ENCODE measurements around the gene ANKRD42.
"Not testable (repeated sequence)": the region's sequence is repeated elsewhere in the genome, so short reads cannot be mapped to it uniquely, and the experiment has no call there.

ANKRD42 gene

DNA sequence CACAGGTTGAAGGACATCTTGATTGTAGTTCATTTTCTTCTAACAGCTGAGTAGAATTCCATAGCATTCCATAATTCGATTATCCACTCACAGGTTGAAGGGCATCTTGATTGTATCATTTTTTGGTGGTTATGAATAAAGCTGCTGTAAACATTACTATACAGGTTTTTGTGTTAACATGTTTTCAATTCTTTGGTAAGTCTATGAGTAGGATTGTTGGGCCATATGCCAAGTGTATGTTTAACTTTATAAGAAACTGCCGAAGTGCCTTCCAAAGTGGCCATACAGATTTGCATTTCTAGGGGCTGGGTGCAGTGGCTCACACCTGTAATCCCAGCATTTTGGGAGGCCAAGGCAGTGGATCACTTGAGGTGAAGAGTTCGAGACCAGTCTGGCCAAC lies 44.6 kb downstream of the ANKRD42 start:
- FAIRE-seq, result no peak
- DNase-seq (ENCODE audit: low spot score), result no peak

DNA sequence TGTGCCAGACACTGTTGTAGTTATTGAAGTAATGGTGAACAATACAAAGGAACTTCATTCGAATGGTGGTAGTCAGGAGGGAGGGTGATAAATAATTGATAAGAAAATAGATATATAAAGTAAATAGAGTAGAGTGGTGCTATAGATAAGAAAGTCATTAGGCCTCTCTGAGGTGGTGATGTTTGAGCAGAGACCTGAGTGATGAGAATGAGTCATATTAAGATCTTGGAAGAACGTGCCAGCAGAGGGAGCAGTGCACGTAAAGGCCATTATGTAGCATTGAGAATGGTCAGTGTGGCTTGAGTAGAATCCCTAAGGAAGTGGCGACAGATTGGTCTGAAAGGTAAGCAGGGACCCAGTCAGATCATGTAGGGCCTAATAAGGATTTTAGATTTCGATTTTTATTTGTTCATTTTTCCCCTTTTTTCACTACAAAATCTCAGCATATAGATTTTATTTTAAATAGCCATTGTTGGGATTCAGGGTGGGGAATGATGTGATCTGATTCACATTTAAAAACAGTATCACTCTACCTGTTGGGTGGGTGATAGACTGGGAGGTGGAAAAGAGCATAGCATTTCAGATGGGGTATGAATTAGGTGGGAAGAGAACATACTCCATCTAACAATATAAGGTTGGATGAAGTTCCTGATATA lies 47.9 kb downstream of the ANKRD42 start:
- peak; percentile 73 for FAIRE-seq
- DNase-seq (ENCODE audit: low spot score), result peak; percentile 52

DNA sequence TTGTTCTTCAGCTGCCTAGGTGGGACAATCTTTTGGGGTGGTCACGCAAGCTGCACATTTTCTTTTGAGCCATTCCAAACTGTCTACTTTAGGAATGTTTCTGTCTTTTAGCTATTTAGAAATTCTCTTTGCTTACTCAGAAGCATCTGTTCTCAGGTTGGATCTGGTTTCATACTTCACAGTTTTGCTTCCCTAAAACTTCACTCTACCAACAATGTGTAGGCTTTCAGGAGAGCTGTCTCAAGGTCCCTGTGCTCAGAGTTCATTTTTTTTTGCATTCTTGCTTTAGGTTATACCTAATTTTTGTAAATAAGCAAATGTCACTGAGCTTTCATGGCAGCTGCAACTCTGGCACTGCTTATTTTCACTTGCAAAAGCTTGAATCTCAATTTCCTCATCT lies 55.9 kb downstream of the ANKRD42 start:
- FAIRE-seq (no peak), DNase-seq (ENCODE audit: low spot score) (no peak)

DNA sequence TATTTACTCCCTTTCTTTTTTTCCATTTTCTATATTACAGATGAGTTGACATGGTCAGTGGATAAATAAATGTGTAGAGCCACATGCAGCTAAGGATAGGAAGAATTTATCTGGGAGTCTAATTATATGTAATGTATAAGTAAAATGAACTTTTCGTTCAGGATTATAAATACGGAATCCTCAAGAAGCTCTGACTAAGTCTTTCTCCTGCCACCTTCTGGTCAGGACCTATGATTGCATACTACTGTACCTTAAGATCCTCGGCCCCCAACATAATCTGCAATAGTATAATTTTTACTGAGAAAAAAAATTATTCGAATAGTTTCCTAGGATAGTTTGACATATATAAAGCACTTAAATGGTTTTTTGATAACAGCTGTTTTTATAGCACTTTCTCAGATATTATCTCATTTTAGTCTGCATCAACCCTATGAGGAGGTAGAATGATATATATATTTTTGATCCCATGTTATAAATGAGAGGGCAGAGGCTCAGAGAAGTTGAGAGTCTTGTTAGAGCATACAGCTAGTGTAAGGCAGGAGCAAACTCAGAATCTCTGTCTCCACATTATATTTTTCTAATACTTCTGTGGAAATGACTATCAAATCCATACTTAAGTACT lies 56.6 kb downstream of the ANKRD42 start:
- DNase-seq (ENCODE audit: low spot score), result peak; percentile 13
- peak; percentile 28 for FAIRE-seq

DNA sequence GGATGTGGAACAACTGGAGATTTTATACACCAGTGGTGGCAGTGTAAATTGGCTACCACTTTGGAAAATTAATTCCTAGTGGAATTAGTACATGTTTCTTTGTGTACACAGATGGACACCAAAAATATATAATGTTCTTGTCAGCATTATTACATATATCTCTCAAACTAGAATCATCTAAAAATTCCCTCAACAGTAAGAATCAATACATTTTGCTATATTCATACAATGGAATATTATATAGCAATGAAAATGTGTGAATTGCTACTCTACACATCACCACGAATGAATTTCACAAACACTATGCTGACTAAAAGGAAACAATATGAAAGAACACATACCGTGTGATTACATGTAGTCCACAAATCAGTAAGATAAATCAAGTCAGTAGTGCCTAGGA lies 58.8 kb downstream of the ANKRD42 start:
- FAIRE-seq (no peak), DNase-seq (ENCODE audit: low spot score) (no peak)

DNA sequence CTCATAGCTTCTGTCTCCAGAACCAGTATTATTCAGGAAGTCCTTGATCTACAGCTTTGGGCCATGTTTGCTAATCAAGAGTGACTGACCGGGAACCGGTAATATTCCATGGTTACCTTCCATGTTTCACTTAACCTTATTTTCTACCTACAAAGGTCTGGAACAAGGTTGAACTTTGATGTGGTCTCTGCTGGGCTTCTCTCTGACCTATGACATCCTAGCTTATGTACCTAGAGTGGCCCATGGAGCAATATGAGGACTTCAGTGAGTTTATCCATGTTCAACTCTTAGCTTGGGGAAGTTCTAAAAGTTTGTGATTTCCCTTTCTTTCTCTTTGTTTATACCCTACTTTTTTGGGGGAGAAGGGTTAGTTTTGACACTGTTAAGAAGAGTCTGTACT lies 59.4 kb downstream of the ANKRD42 start:
- DNase-seq (ENCODE audit: low spot score) (no peak), FAIRE-seq (no peak)

DNA sequence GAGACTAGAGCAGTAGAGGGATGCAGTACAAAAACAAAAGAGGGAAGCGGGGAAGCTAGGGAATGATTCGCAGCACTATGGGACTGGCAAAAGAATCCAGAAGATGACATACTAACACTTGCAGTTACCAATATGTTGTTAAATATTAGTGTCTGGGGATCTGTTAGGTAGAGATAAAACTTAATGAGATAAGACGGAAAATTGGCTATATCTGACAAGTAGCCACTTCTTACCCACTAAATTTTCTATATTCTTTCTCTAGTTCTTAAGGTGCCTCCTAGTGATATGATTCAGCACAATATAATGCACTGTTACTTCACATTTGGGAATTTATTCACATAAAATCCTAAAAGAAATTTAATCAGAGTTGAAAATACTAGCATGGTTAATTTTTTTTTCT lies 61.9 kb downstream of the ANKRD42 start:
- DNase-seq (ENCODE audit: low spot score), result no peak
- no peak for FAIRE-seq

DNA sequence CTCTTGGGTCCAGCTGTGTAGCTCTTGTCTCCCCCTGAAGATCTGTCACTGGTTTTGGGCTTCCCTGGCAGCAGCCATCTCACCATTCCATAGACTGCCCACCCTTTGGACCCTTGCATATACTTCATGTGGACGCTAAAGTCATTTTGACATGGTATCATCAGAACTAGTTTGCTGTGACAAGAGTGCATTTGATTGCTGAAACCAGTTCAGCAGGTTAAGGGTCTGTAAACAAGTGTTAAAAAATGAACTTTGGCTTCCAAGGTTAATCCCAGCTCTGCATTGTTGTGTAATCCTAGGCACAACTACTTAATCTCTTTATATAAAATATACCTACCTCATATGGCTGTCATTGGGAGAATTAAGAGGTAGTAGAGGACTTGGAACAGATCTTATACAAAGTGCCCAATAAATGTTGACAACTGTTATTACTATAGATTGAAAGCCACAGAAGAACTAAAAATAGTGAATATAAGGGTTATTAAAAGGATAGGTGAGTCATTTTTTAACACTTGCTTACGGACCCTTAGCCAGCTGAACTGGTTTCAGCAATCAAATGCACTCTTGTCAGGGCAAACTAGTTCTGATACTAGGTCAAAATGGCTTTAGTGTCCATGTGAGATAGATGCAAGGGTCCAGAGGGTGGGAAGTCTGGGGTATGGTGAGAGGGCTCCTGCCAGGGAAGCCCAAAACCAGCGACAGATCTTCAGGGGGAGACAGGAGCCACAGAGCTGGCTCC lies 63.3 kb downstream of the ANKRD42 start:
- no peak for FAIRE-seq
- no peak for DNase-seq (ENCODE audit: low spot score)

DNA sequence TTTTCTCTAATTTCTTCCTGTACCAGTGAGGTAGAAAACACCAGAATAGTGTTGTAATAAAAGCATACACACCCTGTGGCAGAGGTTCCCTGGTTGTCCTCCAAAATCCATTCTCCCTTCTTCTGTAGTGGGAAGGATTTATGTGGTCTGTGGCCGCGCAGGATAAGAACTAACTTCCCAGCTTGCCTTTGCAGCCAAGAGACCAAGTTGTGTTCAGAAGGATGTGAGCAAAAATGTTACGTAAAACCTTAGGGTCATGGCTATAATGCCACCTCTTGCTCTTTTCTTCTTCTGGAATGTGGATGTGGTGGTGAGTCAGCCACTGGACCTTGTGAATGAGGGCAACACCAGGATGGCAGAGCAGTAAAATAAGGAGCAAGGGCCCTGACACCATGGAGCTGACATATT lies 64.3 kb downstream of the ANKRD42 start:
- DNase-seq (ENCODE audit: low spot score) (peak; percentile 80), FAIRE-seq (peak; percentile 85)

DNA sequence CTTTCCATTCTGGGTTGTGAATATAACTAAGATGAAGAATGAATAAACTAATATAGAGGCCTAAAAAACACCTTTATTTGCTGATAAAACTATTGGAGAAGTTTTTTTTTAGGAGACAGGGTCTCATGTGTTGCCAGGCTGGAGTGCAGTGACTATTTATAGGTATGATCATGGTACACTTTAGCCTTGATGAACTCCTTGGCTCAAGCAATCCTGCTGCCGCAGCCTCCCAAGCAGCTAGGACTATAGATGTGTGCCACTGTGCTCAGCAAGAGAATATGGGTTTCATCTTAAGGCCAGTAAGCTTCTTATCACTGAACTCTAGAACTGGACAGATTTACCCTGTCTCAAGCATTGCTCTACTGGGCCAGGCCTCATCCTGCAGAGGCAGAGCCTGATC lies 66.0 kb downstream of the ANKRD42 start:
- no peak for FAIRE-seq
- no peak for DNase-seq (ENCODE audit: low spot score)

DNA sequence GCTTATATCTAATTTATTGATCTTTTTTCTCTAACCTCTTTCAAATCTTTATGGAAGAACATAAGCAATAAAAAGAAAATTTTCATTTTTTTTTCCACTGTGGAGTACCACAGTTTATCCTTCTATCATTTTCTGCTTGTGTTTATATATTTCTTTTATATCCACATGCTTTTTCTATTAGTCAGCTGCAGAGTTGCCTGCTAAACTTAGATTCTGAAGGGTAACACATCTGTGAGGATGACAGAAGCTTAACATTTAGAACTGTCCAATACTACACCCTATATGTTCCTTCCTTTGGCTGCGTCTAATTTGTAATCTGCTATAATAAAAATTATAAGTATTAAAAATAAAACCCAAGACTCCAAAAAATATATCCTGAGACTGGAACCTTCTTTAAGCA lies 71.8 kb downstream of the ANKRD42 start:
- FAIRE-seq, result no peak
- DNase-seq (ENCODE audit: low spot score), result no peak

DNA sequence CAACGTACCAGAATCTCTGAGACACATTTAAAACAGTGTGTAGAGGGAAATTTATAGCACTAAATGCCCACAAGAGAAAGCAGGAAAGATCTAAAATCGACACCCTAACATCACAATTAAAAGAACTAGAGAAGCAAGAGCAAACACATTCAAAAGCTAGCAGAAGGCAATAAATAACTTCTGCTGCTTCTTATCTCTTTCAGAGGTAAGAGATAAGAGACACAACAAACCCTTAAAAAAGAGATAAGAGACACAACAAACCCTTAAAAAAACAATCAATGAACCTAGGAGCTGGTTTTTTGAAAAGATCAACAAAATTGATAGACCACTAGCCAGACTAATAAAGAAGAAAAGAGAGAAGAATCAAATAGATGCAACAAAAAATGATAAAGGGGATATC lies 75.6 kb downstream of the ANKRD42 start:
- not testable (repeated sequence) for DNase-seq (ENCODE audit: low spot score); FAIRE-seq

DNA sequence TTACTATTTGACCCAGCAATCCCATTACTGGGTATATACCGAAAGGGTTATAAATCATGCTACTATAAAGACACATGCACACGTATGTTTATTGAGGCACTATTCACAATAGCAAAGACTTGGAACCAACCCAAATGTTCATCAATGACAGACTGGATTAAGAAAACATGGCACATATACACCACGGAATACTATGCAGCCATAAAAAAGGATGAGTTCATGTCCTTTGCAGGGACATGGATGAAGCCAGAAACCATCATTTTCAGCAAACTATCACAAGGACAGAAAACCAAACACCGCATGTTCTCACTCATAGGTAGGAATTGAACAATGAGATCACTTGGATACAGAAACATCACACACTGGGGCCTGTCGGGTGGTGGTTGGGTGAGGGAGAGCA lies 78.2 kb downstream of the ANKRD42 start:
- not testable (repeated sequence) for FAIRE-seq; DNase-seq (ENCODE audit: low spot score)

DNA sequence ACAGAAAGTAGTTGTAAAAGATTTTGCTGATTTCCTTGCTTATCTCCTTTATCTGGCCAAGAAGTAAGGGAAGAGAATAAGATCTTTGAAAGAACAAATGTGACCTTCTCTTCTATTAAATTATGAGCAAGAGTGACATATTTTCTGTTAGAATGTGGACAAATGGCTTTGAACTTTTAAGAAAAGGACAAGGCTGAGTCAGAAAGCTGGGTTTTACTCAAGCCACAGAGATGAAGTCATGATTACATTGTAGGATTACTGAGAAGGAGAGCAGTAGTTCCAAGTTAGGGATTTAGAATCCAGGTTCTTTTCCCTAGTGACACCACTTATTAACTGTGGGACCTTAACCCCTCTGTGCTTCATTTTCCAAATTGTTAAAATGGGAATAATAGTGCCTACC lies 79.1 kb downstream of the ANKRD42 start:
- peak; percentile 91 for FAIRE-seq
- DNase-seq (ENCODE audit: low spot score), result peak; percentile 63

DNA sequence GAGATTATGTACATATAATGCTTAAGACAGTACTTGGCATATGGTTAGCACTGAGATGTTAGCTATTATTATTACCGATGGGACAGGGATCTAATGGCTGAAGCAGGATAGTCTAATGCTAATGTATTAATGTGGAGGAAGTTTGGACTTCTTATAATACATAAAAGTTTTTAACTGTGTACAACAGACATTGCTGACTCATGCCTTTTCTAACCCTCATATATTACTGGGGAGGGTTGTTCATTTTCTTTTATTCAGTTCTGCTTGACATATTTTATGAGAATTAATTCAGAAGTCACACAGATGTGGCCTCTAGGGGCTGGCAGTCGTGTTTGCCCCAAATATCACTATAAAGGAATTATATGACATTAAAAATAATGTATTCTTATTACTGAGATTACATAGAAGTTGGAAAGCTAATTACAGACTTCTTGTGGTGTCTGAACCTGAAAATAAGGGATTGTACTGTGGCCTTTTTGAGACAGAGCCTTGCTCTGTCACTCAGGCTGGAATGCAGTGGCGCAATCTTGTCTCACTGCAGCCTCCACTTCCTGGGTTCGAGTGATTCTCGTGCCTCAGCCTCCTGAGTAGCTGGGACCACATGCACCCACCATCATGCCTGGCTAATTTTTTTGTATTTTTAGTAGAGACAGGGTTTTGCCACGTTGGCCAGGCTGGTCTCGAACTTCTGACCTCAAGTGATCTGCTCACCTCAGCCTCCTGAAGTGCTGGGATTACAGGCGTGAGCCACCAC lies 82.6 kb downstream of the ANKRD42 start:
- FAIRE-seq, result no peak

DNA sequence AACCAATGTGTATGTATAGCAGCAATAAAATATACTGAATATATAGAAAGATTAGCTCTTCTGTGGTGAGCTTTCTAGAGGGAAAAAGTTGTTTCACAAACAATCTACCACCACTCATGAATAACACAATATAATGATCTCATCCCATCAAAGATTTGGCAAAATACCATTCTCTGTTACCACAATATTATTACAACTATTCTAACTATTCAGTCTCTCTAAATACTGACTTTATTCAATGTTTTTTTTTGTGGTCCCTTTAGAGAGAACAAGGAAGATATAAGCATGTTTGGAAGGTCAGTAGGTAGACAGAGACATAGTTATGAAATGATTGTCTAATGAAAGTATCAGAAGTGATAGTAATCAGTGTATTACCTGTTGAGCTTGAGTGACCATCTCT lies 84.8 kb downstream of the ANKRD42 start:
- DNase-seq (ENCODE audit: low spot score) (no peak), FAIRE-seq (no peak)

More for the DNA sequence above, 82.6 kb downstream of the ANKRD42 start:
- DNase-seq (ENCODE audit: low spot score), result no peak

DNA sequence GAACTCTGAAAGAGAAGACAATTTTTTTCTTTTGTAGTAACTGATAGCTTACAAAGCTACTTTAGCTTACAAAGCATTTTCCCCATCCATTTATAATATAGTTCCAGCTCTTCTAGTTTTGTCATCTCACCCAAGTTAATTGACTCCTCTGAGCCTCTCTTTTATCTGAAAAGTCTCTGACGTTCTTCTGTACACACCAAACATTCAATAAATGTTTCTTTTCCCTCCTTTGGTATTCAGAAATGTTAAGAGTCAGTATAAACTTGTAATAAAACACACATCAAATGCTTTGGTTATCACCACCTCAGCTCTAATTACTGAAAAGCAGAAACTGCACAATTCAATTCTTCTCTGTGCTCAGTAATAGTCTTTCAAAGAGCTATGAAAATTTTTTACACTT lies 86.7 kb downstream of the ANKRD42 start:
- FAIRE-seq, result no peak
- DNase-seq (ENCODE audit: low spot score), result no peak

DNA sequence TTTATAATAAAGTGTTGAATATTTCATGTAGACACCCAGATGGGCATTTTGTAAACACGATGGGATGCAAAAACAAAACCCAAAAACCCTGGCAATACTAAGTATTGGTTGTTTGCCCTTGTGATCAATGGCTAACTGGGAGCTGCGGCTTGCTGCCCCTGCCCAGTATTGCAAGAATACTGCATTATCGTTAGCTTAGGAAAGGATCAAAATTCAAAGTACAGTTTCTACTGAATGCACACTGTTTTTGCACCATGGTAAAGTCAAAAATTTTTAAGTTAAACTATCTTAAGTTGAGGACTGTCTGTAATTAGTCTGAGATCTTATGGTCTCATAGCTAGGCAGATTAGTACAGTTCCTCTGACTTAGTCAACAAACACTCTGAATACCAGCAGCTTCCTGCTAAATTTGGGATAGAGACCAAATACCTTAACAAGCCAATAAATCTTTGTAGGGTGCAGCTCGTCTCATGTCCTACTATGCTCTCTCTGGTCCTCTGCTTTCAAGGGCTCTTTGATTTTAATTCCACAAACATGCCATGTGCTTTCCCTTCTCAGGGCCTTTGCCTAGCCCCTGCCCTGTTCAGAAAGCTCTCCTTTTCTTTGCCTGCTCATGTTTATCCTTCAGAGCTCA lies 88.7 kb downstream of the ANKRD42 start:
- no peak for FAIRE-seq

DNA sequence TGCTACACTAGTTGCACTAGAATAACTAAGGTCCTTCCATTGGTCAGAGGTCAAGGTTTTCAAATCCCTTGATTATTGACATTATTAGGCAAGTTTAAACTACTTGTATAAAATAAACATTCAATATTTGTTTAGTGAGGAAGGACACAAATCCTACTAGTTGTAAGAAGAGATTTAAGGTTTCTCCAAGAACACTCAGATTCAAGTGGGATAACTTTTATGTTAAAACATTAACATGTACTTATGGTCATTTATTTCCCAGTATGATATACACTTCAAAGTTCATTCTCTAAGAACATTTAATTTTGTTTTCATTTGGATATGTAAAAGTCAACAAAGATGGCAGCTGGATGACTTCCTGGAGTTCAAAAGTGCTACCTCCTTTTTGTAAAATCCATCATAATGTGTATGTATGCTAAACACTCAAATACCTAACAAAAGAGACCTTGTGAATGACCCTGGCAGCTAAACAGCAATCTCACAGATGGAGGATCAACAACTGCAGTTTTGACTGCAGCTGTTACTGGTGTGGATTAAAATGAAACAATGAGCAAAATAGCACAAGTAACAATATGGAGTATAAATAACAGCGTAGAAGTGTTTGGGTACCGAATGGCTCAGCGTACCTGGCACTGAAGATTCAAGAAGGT lies 91.1 kb downstream of the ANKRD42 start:
- FAIRE-seq (no peak), DNase-seq (ENCODE audit: low spot score) (no peak)

More for the DNA sequence above, 88.7 kb downstream of the ANKRD42 start:
- no peak for DNase-seq (ENCODE audit: low spot score)

DNA sequence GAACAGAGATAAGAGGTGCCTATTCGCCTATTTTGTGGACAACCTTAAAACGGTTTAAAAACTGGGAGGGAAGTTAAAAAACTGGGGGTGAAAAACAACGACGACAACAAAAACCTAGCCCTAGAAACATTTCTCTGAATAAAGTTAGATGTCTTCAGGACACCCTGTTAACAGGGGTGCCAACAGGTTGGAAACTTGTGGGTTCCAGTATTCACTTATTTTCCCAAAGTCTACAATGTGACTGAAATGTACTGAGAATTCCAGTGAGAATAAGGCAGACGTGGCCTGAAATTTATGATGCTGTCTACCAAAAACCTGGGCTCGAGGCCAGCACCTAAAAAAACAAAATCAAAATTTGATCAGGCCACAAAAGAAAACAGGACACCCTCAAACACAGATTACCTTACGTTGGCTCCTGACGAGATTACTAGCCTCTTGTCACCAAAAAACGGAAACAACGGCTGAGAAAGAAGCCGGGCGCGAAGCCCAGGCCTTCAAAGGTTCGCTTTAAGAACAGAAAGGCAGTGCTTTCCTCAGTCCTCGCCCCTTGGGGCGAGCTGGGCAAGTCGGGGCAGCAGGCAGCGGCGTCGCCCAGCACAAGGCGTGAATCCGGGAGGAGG lies 91.7 kb downstream of the ANKRD42 start:
- FAIRE-seq (no peak), DNase-seq (ENCODE audit: low spot score) (no peak)

Measured in RCC 7860 (cell line).